Measurements from ENCODE around the gene CD83. TPM values are rescaled to one million over a fixed set of nuclear protein-coding genes. Genes with fewer than 3 reads are reported as not detected.

CD83 gene
- total and polyA plus RNA-seq, 2 donors (not counting 1 experiment from before 2014, with no cell fraction given), result 320 to 332 TPM

DNA sequence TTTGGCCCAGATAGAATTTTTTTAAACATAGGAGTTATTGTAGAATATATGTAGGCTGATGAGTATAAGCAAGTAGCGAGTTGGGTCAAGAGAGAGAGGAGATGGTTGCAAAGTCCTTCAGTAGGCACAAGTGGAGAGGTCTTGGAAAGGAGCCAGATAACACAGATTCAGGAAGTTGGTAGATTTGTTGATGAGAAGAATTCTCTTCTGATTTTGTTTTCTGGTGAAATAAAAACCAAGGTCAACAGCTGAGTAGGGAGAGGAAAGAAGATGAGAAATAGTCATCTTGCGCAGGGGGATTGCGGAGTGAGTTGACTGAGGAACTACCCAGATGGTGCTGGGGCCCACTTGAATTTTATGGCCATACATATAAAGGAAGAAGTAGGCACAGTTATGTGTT lies 17.4 kb upstream of the CD83 start:
- peak; percentile 45 for DNase-seq
- TF ChIP-seq, protein P1, sequence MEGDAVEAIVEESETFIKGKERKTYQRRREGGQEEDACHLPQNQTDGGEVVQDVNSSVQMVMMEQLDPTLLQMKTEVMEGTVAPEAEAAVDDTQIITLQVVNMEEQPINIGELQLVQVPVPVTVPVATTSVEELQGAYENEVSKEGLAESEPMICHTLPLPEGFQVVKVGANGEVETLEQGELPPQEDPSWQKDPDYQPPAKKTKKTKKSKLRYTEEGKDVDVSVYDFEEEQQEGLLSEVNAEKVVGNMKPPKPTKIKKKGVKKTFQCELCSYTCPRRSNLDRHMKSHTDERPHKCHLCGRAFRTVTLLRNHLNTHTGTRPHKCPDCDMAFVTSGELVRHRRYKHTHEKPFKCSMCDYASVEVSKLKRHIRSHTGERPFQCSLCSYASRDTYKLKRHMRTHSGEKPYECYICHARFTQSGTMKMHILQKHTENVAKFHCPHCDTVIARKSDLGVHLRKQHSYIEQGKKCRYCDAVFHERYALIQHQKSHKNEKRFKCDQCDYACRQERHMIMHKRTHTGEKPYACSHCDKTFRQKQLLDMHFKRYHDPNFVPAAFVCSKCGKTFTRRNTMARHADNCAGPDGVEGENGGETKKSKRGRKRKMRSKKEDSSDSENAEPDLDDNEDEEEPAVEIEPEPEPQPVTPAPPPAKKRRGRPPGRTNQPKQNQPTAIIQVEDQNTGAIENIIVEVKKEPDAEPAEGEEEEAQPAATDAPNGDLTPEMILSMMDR (IDR thresholded peaks at IDR 0.05), result no peak
- TF ChIP-seq EZH2 (IDR thresholded peaks at IDR 0.05; ENCODE audit: borderline replicate concordance, insufficient read depth, low read depth, low read length, poor library complexity, severe bottlenecking), result no peak
- Histone ChIP-seq H3K27ac (ENCODE audit: low read length in 2 of 2) (peak overlapping the region in 1 of 2 donors; percentile 65), H3K4me3 (ENCODE audit: control extremely low read depth in 1 of 5, extremely low read depth in 1 of 5, insufficient read depth in 1 of 5, low read depth in 2 of 5, low read length in 4 of 5) (no peak overlapping the region), H3K9ac (ENCODE audit: low read length) (no peak overlapping the region), H3K4me1 (ENCODE audit: control insufficient read depth in 2 of 2, insufficient read depth in 2 of 2, low read length in 2 of 2) (peaks cover 57 to 64% of the 10 kb centered on the region in 2 donors), H3K27me3 (replicated peaks in 1 of 4; ENCODE audit: control extremely low read depth in 1 of 4, control insufficient read depth in 3 of 4, insufficient read depth in 4 of 4, low read length in 3 of 4) (no peaks in the 10 kb centered on the region), H3K79me2 (ENCODE audit: control insufficient read depth, insufficient read depth, low read length) (peaks cover 24% of the 10 kb centered on the region), H4K20me1 (ENCODE audit: control insufficient read depth, insufficient read depth, low read length, poor library complexity, severe bottlenecking) (no peaks in the 10 kb centered on the region), H3K4me2 (replicated peaks; ENCODE audit: low read depth, low read length, poor library complexity, severe bottlenecking) (peak overlapping the region; percentile 37), H3K9me3 (ENCODE audit: control extremely low read depth in 1 of 3, control insufficient read depth in 2 of 3, insufficient read depth in 1 of 3, low read length in 2 of 3) (no peaks in the 10 kb centered on the region), H2AFZ (ENCODE audit: insufficient read depth, low read depth, low read length, poor library complexity, severe bottlenecking) (peak overlapping the region; percentile 17), H3K36me3 (replicated peaks in 1 of 2; ENCODE audit: control extremely low read depth in 1 of 2, control insufficient read depth in 1 of 2, extremely low read depth in 1 of 2, insufficient read depth in 2 of 2, low read length in 1 of 2) (no peaks in the 10 kb centered on the region)
- H3K27me3 Mint-ChIP-seq, result no peaks in the 10 kb centered on the region
- H3K27ac Mint-ChIP-seq, result peak overlapping the region; percentile 62
- no peaks in the 10 kb centered on the region for H3K9me3 Mint-ChIP-seq (ENCODE audit: insufficient read depth)
- CTCF ChIA-PET, result interaction anchor here (0.9 to 2.6 kb wide), 3 partner anchors 9 to 34 kb away, joined by 3 to 9 read pairs (median 3); no protein-coding TSS in a partner anchor
- 86% methylated on average over 3 of the region's 3 CpGs for WGBS (ENCODE audit: insufficient coverage)
- H3K4me3 Mint-ChIP-seq, result peak overlapping the region; percentile 23
- POLR2A ChIA-PET, result interaction anchor here (0.6 to 2.0 kb wide), 3 partner anchors 10 to 22 kb away, joined by 4 to 7 read pairs (median 4); no protein-coding TSS in a partner anchor
- no peak for ATAC-seq (ENCODE audit: low read depth)
- peaks cover 74% of the 10 kb centered on the region for H3K4me1 Mint-ChIP-seq
- intact Hi-C loops (cut with micrococcal nuclease), result loop anchor here (1.0 kb wide), 1 partner anchor 9 kb away; no protein-coding TSS in a partner anchor

DNA sequence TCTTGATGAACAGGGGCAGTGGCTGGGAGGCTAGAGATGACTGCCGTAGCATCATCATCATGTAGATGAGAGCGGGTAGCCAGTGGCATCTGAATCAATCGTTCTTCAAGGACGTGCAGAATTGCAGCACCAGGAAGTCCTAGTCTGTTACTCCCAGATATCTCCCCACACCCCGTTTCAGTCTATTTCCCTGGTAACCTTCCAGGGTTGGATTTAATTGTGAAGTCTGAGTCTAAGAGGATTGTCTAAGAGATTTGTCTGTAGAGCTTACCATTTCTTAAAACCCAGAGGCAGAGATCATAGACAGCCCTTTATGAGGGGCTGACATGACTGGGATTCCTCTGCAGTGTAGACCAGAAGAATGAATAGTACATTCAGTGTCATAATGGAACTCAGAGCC lies 16.6 kb upstream of the CD83 start:
- 80% methylated on average over 2 of the region's 5 CpGs for WGBS (ENCODE audit: insufficient coverage)
- H2AFZ ChIP-seq (ENCODE audit: insufficient read depth, low read depth, low read length, poor library complexity, severe bottlenecking), result peak overlapping the region; percentile 17
- no peaks in the 10 kb centered on the region for H3K27me3 ChIP-seq (replicated peaks in 1 of 4; ENCODE audit: control extremely low read depth in 1 of 4, control insufficient read depth in 3 of 4, insufficient read depth in 4 of 4, low read length in 3 of 4)
- Mint-ChIP-seq H3K27me3 (no peaks in the 10 kb centered on the region), H3K4me3 (no peak overlapping the region), H3K4me1 (peaks cover 73% of the 10 kb centered on the region), H3K27ac (peak overlapping the region; percentile 62), H3K9me3 (ENCODE audit: insufficient read depth) (no peaks in the 10 kb centered on the region)
- H3K36me3 ChIP-seq (replicated peaks in 1 of 2; ENCODE audit: control extremely low read depth in 1 of 2, control insufficient read depth in 1 of 2, extremely low read depth in 1 of 2, insufficient read depth in 2 of 2, low read length in 1 of 2), result no peaks in the 10 kb centered on the region
- peak overlapping the region in 1 of 2 donors; percentile 65 for H3K27ac ChIP-seq (ENCODE audit: low read length in 2 of 2)
- H3K79me2 ChIP-seq (ENCODE audit: control insufficient read depth, insufficient read depth, low read length), result peaks cover 24% of the 10 kb centered on the region
- H3K9me3 ChIP-seq (ENCODE audit: control extremely low read depth in 1 of 3, control insufficient read depth in 2 of 3, insufficient read depth in 1 of 3, low read length in 2 of 3), result peaks cover 0 to 2% (median 0%) of the 10 kb centered on the region in 3 donors
- no peak overlapping the region for H3K4me3 ChIP-seq (ENCODE audit: control extremely low read depth in 1 of 5, extremely low read depth in 1 of 5, insufficient read depth in 1 of 5, low read depth in 2 of 5, low read length in 4 of 5)
- ChIA-PET POLR2A (interaction anchor here (0.6 to 2.0 kb wide), 4 partner anchors 9 to 624 kb away, joined by 3 to 7 read pairs (median 4); no protein-coding TSS in a partner anchor), CTCF (interaction anchor here (1.1 to 2.6 kb wide), 3 partner anchors 18 to 34 kb away, joined by 3 to 9 read pairs (median 4); no protein-coding TSS in a partner anchor)
- H4K20me1 ChIP-seq (ENCODE audit: control insufficient read depth, insufficient read depth, low read length, poor library complexity, severe bottlenecking), result no peaks in the 10 kb centered on the region
- no peak for ATAC-seq (ENCODE audit: low read depth)
- peaks cover 49 to 58% of the 10 kb centered on the region in 2 donors for H3K4me1 ChIP-seq (ENCODE audit: control insufficient read depth in 2 of 2, insufficient read depth in 2 of 2, low read length in 2 of 2)
- no peak for DNase-seq
- no peak overlapping the region for H3K9ac ChIP-seq (ENCODE audit: low read length)
- TF ChIP-seq, protein P1 (IDR thresholded peaks at IDR 0.05), result no peak
- TF ChIP-seq EZH2 (IDR thresholded peaks at IDR 0.05; ENCODE audit: borderline replicate concordance, insufficient read depth, low read depth, low read length, poor library complexity, severe bottlenecking), result no peak
- intact Hi-C loops (cut with micrococcal nuclease), result loop anchor here (1.0 kb wide), 1 partner anchor 8 kb away; no protein-coding TSS in a partner anchor
- H3K4me2 ChIP-seq (replicated peaks; ENCODE audit: low read depth, low read length, poor library complexity, severe bottlenecking), result peak overlapping the region; percentile 37

Measured in B cell (primary cell).